H54 (cell line): Measurements from ENCODE around the gene SH2B3.
"Not testable (repeated sequence)": the region's sequence is repeated elsewhere in the genome, so short reads cannot be mapped to it uniquely, and the experiment has no call there.

Experiments used
- DNase-seq: peaks from one replicate; pipeline ENCODE4 v3.0.0; 2011; ENCODE audit warnings: low spot score, mixed read lengths; ENCODE audit not compliant: insufficient read length
- FAIRE-seq: peaks from 3 replicates; lab custom pipeline; 2011; peaks lifted over from hg19 to GRCh38; lab: Jason Lieb, UNC
- POLR2A ChIP-seq: IDR thresholded peaks from 2 replicates; pipeline ENCODE4 v1.6.1; 2011; ENCODE audit warnings: low read depth, mild to moderate bottlenecking, low read length

SH2B3 gene

DNA sequence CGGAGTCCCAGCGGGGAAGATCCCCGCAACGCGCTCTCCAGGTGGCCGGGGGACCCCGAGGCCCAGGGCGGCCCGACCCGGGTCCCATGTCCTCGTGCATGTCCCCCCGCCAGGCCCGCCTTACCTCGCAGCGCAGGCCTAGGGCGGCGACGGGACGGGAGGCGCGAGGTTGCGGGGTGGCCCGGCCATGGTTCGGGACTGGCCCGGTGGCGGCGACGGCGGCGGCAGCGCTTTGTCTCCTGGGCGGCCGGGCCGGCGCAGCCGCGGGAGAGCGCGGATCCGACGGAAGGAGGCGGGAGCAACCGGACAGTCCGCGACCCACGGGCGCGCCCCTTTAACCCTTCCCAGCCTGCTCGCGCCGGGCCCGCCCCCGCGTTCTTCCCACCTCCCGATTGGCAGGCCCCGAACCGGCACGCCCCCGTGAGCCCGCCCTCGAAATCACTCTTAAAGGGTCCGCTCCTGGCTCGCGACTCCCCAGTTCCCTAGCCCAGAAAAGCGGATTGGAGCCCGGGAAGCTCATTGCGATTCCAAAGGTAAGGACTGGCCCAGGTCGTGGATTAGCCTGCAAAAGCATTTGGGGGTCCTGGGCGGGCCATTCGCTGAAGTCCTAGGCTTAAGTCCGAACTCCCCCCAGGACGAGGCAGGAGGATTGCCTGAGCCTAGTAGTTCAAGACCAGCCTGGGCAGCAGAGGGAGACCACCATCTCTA lies 36.8 kb upstream of the SH2B3 start, which contains the start of gene PHETA1:
TSS of gene PHETA1 (minus strand) at position 308 of the 708 bp plus-strand sequence. CDS start 5,668 bp downstream, outside the sequence.
- FAIRE-seq (no peak), DNase-seq (peak; percentile 91)
- peak; percentile 62 for TF ChIP-seq POLR2A

DNA sequence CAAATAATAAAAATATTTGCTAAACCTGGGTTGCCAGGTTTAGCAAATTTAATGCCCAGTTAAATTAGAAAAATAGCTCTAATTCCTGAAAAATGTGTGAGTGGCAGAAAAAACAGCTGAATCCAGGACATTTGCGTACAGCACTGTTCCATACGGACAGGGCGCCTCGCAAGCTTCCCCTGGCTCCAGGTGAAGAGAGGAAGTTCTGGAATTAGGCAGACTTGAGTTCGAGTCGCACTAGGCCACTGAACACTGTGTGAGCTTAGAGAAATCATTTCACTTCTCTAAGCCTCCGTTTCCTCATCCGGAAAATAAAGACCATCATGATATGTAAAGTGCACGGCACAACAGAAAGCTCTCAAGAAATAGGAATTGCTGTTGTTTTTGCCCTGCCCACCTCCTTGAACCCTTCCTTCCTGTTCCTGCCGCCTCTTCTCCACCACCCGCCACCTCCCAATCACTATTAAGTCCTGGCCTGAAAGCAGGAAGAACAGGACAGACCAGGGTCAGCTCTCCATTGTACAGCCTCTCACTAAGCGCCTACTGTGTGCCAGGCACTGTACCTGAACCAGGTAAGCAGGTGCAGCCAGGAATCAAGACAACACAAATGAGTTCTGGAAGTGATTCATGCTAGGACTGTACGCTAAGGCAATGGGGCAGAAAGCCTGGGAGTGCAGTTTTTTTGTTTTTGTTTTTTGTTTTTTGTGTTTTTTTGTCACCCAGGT lies 36.1 kb upstream of the SH2B3 start:
- no peak for FAIRE-seq
- no peak for DNase-seq

DNA sequence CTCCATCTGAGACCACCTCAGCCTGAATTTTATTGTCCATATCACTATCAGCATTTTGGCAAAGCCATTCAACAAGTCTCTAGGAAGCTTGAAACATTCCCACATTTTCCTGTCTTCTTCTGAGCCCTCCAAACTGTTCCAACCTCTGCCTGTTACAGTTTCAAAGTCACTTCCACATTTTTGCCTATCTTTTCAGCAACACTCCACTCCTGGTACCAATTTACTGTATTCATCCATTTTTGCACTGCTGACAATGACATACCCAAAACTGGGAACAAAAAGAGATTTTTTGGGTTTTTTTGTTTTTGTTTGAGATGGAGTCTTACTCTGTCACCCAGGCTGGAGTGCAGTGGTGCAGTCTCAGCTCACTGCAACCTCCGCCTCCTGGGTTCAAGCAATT lies 32.5 kb upstream of the SH2B3 start:
- DNase-seq, FAIRE-seq: not testable (repeated sequence)

More for the DNA sequence above, 36.1 kb upstream of the SH2B3 start:
- no peak for TF ChIP-seq POLR2A

DNA sequence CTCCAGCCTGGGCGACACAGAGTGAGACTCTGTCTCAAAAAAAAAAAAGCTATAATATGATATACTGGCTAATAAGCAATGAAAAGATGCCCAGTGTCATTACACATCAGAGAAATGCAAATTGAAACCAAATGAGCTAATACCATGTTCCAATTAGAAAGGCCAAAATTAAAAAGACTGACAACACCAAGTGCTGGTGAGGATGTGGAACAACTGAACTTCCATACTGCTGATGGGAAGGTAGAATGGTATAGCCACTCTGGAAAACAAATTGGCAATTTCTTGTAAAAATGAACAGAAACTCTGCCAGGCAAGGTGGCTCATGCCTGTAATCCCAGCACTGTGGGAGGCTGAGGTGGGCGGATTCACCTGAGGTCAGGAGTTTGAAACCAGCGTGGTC lies 28.3 kb upstream of the SH2B3 start:
- no peak for TF ChIP-seq POLR2A
- no peak for DNase-seq
- FAIRE-seq: no peak

DNA sequence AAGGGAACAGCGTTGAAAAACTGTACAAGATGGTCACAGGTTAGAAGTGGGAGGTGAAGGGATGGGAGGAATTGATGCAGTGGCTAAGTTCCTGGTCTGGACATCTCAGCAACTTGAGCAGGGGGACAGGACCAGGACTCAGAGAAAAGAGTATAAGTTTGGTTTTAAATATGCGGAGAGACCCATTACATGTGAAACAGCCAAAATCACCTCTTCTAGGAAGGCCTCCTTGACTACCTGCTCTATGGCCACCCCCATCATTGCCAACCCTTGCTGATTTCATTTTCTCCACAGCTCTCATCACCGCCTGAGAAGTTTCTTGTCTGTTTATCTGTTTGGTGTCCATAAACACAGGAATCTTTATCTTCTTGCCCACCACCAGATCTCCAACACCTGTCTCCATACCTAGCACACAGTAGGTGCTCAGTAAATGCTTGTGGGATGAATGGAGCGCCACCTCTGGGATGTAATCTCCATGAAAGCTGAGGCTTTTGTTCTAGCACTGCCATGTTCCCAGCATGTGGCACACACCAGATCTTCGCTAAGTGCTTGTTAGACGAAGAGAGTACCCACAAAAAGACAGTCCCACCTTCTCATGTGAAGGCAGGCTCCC lies 25.7 kb upstream of the SH2B3 start:
- DNase-seq (no peak), FAIRE-seq (no peak)
- no peak for TF ChIP-seq POLR2A

DNA sequence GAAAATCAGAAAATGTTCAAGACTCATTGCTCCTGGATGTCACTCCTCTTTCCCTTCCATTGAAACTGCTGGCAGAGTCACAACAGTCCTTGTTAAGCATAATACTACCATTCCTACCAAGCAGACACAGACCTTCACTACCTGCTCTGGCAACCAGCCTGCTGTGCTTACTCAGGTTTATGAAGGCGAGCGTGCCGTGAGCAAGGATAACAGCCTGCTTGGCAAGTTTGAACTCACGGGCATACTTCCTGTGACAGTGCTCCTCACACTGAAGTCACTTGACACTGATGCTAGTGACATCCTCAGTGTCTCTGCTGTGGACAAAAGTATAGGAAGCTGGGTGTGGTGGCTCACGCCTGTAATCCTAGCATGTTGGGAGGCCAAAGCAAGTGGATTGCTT lies 21.1 kb upstream of the SH2B3 start:
- TF ChIP-seq POLR2A: no peak
- FAIRE-seq: no peak
- DNase-seq: no peak

DNA sequence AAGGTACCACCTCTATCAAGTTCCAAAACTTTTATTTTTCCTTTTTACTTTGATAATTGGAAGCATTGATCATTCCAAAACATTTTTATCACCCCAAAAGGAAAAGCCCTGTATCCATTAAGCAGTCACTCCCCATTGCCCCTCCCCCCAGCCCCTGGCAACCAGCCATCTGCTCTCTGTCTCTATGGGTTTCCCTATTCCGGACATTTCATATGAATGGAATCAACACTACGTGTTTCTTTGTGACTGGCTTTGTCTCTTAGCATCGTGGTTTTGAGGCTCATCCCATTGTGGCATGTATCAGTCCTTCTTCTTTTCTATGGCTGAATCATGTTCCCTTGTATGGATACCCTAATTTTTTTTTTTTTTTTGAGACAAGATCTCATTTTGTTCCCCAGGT lies 18.8 kb upstream of the SH2B3 start:
- DNase-seq (no peak), FAIRE-seq (no peak)
- no peak for TF ChIP-seq POLR2A

DNA sequence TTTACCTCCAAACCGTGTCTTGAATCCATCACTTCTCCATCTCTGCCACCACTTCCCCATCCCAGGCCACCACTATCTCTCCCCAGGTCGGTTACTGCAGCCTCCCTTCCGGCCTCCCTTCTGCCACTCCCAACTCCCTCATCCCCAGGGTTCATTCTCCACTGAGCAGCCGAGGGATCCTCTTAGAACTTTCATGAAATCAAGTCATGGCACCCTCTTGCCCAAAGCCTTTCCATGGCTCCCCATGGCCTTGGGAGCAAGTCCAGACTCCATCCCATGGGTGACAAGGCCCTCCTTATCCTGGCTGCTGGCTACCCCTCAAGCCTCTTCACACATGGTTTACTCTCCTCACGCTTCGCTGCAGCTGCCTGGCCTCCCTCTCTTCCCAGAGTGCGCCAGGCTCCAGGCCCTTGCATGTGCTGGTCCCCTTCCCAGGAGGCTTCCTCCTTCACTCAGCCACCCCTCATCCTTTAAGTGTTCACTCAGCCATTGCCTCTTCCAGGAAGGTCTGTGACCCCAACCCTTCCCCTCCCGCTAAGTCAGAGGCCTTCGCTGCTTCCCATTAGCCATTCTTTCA lies 17.9 kb upstream of the SH2B3 start:
- FAIRE-seq (no peak), DNase-seq (no peak)
- TF ChIP-seq POLR2A: no peak

DNA sequence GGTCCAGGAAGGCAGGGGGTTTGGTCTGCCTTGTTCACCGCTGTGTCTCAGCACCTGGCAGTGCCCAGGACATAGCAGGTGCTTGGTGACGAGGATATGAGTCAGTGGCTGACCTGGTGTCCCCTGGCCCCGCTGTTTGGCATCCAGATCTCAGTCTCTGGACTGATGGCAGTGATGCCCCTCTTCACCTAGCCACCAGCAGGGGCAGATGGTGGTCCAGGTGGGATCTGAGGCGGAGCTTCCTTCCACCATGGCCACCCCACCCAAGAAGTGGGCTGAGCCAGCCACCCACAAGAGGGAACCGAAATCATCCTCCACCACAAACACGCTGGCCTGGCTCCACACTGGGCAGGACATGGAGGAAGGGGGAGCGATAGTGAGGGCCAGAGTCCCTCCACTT lies 16.1 kb upstream of the SH2B3 start:
- no peak for DNase-seq
- no peak for TF ChIP-seq POLR2A
- no peak for FAIRE-seq

DNA sequence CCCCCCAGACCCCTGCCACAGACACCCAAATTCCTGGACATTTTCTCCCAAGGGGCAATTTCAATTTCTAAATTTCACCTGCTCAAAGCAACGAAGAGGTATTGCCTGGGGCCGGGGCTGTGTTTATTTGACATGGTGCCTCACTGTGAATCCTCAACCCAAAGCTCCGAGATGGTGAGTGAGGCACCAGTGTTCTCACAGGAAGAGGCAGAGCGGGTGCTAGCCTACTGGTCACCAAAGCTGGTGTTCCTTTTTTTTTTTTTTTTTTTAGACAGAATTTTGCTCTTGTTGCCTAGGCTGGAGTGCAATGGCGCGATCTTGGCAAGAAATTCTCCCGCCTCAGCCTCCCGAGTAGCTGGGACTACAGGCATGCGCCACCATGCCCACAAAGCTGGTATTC lies 14.8 kb upstream of the SH2B3 start:
- no peak for FAIRE-seq
- no peak for TF ChIP-seq POLR2A
- DNase-seq: no peak

DNA sequence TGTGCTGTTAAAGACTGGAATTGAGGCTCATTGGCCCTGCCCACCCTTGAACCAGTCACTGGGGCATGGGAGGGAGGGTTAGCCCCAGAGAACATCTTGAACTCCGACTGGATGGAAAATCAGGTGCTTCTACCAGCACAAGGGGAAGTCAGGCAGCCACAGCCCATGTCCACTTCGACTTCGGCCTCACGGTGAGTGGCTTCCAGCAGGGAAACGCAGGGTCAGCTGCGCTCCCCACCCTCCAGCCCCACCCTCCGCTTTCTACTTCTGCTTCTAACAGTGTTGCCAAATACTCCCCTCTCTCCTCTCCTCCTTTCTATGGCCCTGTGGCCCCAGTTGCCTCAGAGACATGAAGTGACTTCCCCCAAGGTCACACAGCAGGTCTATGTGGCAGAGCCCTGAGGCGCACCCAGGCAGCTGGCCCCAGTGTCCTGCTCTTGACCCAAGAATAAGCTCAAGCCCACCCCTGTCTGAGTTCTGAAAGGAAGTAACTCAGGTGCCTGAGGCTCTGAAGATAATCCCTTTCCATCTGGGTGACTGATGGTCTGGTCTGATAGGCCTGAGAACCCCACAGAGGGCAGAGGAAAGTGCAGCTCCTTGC lies 11.9 kb upstream of the SH2B3 start:
- no peak for DNase-seq
- no peak for FAIRE-seq
- TF ChIP-seq POLR2A: no peak

DNA sequence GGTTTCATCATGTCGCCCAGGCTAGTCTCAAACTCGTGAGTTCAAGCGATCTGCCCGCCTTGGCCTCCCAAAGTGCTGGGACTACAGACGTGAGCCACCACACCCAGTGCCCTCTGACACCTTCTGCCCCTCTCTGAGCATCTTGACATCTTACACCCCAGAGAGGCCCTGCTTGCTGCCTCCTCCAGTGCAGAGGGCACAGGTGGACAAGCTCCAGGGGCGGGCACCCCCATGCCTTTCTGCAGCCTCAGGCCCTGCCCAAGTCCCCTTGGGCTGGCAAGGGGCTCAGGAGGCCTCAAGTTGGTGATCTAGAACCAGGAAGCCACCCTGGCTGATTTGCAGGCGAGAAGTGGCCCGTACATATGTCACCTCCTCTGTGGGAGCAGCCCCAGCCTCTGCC lies 11.2 kb upstream of the SH2B3 start:
- FAIRE-seq: no peak
- TF ChIP-seq POLR2A: no peak
- DNase-seq: no peak

DNA sequence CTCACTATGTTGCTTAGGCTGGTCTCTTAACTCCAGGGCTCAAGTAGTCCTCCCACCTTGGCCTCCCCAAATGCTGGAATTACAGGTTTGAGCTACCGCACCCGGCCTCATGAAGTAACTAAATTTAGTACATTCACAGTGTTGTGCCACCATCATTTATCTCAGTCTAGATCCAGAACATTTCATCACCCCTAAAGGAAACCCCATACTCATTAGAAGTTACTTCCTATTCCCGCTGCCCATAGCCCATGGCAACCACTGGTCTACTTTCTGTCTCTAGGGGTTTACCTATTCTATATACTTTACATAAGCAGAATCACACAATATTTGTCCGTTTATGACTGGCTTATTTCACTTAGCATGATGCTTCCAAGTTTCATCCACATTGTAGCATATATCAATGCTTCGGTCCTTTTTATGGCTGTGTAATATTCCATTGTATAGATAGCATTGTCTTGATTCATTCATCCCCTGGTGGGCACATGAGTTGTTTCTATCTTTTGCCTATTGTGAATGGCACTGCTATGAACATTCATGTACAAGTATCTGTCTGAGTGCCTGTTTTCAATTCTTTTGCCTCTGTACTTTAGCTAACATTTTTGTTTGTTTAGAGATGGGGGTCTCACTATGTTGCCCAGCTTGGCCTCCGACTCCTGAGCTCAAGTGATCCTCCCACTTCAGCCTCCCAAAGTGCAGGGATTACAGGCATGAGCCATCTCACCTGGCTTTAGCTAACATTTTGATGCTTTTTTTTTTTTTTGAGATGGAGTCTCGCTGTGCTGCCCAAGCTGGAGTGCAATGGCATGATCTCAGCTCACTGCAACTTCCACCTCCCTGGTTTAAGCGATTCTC lies 10.2 kb upstream of the SH2B3 start:
- no peak for TF ChIP-seq POLR2A
- no peak for FAIRE-seq
- no peak for DNase-seq

DNA sequence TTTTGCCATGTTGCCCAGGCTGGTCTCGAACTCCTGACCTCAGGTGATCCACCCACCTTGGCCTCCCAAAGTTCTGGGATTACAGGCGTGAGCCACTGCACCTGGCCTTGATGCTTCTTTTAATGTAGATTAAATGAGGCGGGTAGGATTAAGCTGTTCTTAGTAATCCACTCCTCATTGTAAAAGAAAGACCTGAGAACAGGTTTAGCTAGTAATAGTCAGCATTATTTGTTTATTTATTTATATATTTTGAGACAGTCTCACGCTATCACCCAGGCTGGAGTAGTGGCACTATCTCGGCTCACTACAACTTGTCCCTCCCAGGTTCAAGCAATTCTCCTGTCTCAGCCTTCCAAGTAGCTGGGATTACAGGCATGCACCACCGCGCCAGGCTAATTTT lies 9.5 kb upstream of the SH2B3 start:
- not testable (repeated sequence) for FAIRE-seq

More for the DNA sequence above, 9.5 kb upstream of the SH2B3 start:
- DNase-seq: not testable (repeated sequence)
